K562 (cell line): ENCODE measurements around the gene FBXO17. TPM values are rescaled to one million over a fixed set of nuclear protein-coding genes. Genes with fewer than 3 reads are reported as not detected.

Experiments
- CEBPG ChIP-seq, 3 experiments: fragments of 200-800 bp in 1 of 3; sonication (Bioruptor generic) in 1 of 3; sonication (generic) in 1 of 3; formaldehyde crosslinking in 1 of 3; IDR thresholded peaks in 2 of 3; conservative IDR thresholded peaks in 1 of 3; 2 replicates each; pipeline versions ENCODE4 v1.6.1 to v1.8.0; 2016 to 2022; ENCODE audit warnings: missing compliant biosample characterization in 2 of 3, missing genetic modification characterization in 2 of 3, mild to moderate bottlenecking in 1 of 3, missing genetic modification reagents in 1 of 3
- GATA2 ChIP-seq: sonication (generic); formaldehyde crosslinking; IDR thresholded peaks from 2 replicates; pipeline ENCODE4 v1.4.0; 2020; ENCODE audit warnings: mild to moderate bottlenecking, missing genetic modification reagents
- HDAC1 ChIP-seq, 2 experiments: fragments of 450-650 bp; IDR thresholded peaks; 2 replicates each; pipeline ENCODE4 v1.6.1; 2016 to 2017; ENCODE audit warnings: inconsistent platforms in 1 of 2, mild to moderate bottlenecking in 1 of 2, moderate library complexity in 1 of 2
- NKRF ChIP-seq: fragments of 450-650 bp; IDR thresholded peaks from 2 replicates; pipeline ENCODE4 v1.6.1; 2016; ENCODE audit warnings: borderline replicate concordance
- OTX1 ChIP-seq: fragments of 450-650 bp; formaldehyde crosslinking; IDR thresholded peaks from 2 replicates; pipeline ENCODE4 v1.4.0; 2022; ENCODE audit warnings: mild to moderate bottlenecking
- RERE ChIP-seq: sonication (generic); formaldehyde crosslinking; IDR thresholded peaks from 2 replicates; pipeline ENCODE4 v1.8.0; 2023; ENCODE audit warnings: missing genetic modification reagents, mild to moderate bottlenecking, borderline replicate concordance
- SPI1 ChIP-seq: IDR thresholded peaks from 2 replicates; pipeline ENCODE4 v1.6.1; 2011; ENCODE audit warnings: low read depth, low read length, control low read depth, borderline replicate concordance
- polyA plus RNA-seq, 8 experiments: library from polyadenylated mRNA; depleted of rRNA in 4 of 8; stranded (reverse) in 5 of 8; unstranded in 3 of 8; fragments of >200 nt; fragmentation: Nextera tagmentation in 2 of 8; fragmentation: Illumina TruSeq in 1 of 8; extraction: Ambion mirVana in 2 of 8; extraction: Trizol in 1 of 8; gene quantifications; 2 replicates each; pipeline versions ENCODE4 v1.2.1 to v1.2.3, GENCODE V29; 2011 to 2014; ENCODE audit warnings: inconsistent platforms in 1 of 8, missing spikeins in 1 of 8
- total RNA-seq, 7 experiments: library from RNA; depleted of rRNA in 6 of 7; stranded (reverse); fragments of >200 nt in 6 of 7; fragmentation: Illumina TruSeq in 2 of 7; extraction: Trizol in 2 of 7; gene quantifications; 2 replicates each; pipeline versions ENCODE4 v1.2.1 to v1.2.3, GENCODE V29; 2011 to 2021; ENCODE audit warnings: low replicate concordance in 1 of 7
- TF ChIP-seq, protein P1 (sequence below): IDR thresholded peaks from 2 replicates; pipeline ENCODE4 v1.6.1; 2016; ENCODE audit warnings: missing genetic modification characterization, missing compliant biosample characterization
- TF ChIP-seq, protein P2 (sequence below), 2 experiments: fragments of 450-650 bp; IDR thresholded peaks; 2 replicates each; pipeline ENCODE4 v1.6.1; 2016
- TF ChIP-seq, protein P3 (sequence below): fragments of 250-450 bp; sonication (Bioruptor Pico); IDR thresholded peaks from 2 replicates; pipeline ENCODE4 v1.8.0; 2022; ENCODE audit warnings: moderate library complexity, mild to moderate bottlenecking, inconsistent platforms
- TF ChIP-seq, protein P4 (sequence below): fragments of 450-650 bp; IDR thresholded peaks from 2 replicates; pipeline ENCODE4 v1.6.1; 2016; ENCODE audit warnings: missing biosample characterization, missing genetic modification characterization
- TF ChIP-seq, protein P5 (sequence below): IDR thresholded peaks from 3 replicates; pipeline ENCODE4 v1.6.1; 2011; ENCODE audit warnings: borderline replicate concordance, mild to moderate bottlenecking; ENCODE audit not compliant: insufficient read length, insufficient read depth

The FBXO17 gene
- total and polyA plus RNA-seq, 9 of the 15 experiments (the other 6 are each of a cell fraction or from before 2014, with no cell fraction given), result 4.1 to 27.1 (median 19.0) TPM

- TF ChIP-seq, protein P1, sequence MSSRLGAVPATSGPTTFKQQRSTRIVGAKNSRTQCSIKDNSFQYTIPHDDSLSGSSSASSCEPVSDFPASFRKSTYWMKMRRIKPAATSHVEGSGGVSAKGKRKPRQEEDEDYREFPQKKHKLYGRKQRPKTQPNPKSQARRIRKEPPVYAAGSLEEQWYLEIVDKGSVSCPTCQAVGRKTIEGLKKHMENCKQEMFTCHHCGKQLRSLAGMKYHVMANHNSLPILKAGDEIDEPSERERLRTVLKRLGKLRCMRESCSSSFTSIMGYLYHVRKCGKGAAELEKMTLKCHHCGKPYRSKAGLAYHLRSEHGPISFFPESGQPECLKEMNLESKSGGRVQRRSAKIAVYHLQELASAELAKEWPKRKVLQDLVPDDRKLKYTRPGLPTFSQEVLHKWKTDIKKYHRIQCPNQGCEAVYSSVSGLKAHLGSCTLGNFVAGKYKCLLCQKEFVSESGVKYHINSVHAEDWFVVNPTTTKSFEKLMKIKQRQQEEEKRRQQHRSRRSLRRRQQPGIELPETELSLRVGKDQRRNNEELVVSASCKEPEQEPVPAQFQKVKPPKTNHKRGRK (tag), result peak; percentile 80
- TF ChIP-seq, protein P2, sequence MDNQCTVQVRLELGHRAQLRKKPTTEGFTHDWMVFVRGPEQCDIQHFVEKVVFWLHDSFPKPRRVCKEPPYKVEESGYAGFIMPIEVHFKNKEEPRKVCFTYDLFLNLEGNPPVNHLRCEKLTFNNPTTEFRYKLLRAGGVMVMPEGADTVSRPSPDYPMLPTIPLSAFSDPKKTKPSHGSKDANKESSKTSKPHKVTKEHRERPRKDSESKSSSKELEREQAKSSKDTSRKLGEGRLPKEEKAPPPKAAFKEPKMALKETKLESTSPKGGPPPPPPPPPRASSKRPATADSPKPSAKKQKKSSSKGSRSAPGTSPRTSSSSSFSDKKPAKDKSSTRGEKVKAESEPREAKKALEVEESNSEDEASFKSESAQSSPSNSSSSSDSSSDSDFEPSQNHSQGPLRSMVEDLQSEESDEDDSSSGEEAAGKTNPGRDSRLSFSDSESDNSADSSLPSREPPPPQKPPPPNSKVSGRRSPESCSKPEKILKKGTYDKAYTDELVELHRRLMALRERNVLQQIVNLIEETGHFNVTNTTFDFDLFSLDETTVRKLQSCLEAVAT (IDR thresholded peaks at IDR 0.05), result 0 out of 4 replicates have a peak, but pooled peaks of 1 of the 2 experiments have one; percentile 53
- TF ChIP-seq CEBPG (CRISPR knock-in tag; IDR thresholded peaks at IDR 0.05) (no peak), CEBPG (tag; conservative IDR thresholded peaks at IDR 0.05 in 1 of 2, IDR thresholded peaks at IDR 0.05 in 1 of 2) (peak; percentile 75 to 82), SPI1 (no peak), OTX1 (0 out of 2 replicates have a peak, but pooled peaks have one; percentile 29), GATA2 (peak; percentile 34; the same call in 1 of the 2 replicates), RERE (CRISPR knock-in tag) (no peak), HDAC1 (IDR thresholded peaks at IDR 0.05) (0 out of 4 replicates have a peak, but pooled peaks of 1 of the 2 experiments have one; percentile 11), NKRF (peak; percentile 13; the same call in 1 of the 2 replicates)
- TF ChIP-seq, protein P3, sequence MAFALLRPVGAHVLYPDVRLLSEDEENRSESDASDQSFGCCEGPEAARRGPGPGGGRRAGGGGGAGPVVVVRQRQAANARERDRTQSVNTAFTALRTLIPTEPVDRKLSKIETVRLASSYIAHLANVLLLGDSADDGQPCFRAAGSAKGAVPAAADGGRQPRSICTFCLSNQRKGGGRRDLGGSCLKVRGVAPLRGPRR (CRISPR knock-in tag), result no peak
- TF ChIP-seq, protein P4, sequence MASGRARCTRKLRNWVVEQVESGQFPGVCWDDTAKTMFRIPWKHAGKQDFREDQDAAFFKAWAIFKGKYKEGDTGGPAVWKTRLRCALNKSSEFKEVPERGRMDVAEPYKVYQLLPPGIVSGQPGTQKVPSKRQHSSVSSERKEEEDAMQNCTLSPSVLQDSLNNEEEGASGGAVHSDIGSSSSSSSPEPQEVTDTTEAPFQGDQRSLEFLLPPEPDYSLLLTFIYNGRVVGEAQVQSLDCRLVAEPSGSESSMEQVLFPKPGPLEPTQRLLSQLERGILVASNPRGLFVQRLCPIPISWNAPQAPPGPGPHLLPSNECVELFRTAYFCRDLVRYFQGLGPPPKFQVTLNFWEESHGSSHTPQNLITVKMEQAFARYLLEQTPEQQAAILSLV (tag), result peak; percentile 20; the same call in 1 of the 2 replicates
- TF ChIP-seq, protein P5, sequence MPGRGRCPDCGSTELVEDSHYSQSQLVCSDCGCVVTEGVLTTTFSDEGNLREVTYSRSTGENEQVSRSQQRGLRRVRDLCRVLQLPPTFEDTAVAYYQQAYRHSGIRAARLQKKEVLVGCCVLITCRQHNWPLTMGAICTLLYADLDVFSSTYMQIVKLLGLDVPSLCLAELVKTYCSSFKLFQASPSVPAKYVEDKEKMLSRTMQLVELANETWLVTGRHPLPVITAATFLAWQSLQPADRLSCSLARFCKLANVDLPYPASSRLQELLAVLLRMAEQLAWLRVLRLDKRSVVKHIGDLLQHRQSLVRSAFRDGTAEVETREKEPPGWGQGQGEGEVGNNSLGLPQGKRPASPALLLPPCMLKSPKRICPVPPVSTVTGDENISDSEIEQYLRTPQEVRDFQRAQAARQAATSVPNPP, result no peak
These were observed 74.8 kb downstream of the FBXO17 start (continued) for GRCh38 chr19:38900743-38901190.
